Muscle of arm (tissue), 12 donors: ENCODE results near the gene TWF2. TPM values are rescaled to one million over a fixed set of nuclear protein-coding genes. Genes with fewer than 3 reads are reported as not detected.

Source experiments
- DNase-seq: peaks from one replicate; pipeline ENCODE4 v3.0.0-alpha.2; 2013
- polyA plus RNA-seq, 12 donors: library from polyadenylated mRNA; unstranded; fragments of 120-200 nt; gene quantifications; one replicate each; pipeline ENCODE4 v1.2.1, GENCODE V29; 2013; ENCODE audit not compliant: insufficient read length in 12 of 12

Gene TWF2
- polyA plus RNA-seq, 12 donors: 17.6 to 28.1 (median 22.2) TPM; not detected in 1

DNA sequence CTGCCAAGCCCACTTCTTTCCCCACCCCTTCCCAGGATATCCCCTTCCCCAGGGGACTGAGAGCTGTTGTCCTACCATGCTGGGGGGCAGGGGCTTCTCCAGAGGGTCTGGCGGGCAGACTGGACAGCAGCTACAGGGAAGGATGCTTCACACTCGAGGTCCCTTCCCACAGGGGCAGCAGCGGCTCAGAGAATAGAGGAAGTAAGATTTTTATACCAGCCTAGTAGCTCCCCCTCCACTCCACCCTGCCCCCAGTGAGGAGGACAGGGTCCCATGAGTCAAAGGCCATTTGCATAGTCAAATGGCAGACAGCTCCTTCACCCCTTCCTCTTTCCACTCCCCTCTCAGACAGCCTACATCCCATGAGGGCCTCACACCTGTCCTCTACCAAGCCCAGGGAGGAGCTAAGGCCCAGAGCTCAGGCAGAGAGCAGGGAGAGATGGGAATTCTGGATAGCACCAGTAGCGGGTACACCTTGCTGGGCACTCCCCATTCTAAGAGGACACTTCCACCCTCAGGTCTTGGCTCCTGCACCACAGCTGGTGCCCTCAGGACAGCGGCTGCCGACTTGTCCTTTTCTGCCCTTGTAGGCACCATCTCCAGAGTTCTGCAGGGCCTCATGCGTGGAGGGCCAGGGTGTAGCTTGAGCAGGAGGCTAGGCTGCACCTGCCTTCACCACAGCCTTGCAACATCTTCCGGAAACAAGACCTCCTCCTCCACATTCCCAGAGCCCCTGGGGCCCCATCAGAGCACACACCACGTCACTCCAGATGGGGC is 13.3 kb downstream of the TWF2 start, which contains the start of gene TLR9:
Gene TLR9, minus strand, starts transcription at position 194 of the 777 bp plus-strand sequence. Its CDS starts 116 bp downstream, at position 78.
- DNase-seq: no peak

DNA sequence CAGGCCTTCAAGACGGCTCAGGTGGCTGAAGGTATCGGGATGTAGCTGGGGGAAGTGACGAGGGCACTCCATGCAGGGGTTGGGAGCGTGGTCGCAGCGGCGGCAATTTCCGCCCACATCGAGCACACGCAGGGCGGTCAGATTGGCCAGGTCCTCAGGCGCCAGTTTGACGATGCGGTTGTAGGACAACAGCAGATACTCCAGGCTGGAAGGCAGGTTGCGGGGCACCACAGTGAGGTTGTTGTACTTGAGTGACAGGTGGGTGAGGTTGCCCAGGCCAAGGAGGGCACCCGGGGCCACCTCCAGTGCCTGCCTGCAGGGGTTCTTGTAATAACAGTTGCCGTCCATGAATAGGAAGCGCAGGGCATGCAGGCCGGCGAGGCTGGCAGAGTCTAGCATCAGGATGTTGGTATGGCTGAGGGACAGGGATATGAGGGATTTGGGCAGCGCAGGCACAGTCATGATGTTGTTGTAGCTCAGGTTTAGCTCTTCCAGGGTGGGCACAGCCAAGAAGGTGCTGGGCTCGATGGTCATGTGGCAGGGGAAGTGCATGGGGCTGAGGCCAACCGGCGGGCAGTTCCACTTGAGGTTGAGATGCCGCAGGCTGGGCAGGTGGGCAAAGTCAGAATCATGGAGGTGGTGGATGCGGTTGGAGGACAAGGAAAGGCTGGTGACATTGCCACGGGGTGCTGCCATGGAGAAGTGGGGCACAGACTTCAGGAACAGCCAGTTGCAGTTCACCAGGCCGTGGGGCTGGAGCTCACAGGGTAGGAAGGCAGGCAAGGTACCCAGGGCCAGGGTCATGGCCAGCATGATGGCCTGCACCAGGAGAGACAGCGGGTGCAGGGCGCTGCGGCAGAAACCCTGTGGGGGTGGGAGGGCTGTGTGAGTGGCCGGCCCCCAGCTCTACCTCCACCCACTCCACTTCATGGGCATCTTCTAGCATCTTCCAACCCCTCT is 15.2 kb downstream of the TWF2 start:
- DNase-seq: no peak

DNA sequence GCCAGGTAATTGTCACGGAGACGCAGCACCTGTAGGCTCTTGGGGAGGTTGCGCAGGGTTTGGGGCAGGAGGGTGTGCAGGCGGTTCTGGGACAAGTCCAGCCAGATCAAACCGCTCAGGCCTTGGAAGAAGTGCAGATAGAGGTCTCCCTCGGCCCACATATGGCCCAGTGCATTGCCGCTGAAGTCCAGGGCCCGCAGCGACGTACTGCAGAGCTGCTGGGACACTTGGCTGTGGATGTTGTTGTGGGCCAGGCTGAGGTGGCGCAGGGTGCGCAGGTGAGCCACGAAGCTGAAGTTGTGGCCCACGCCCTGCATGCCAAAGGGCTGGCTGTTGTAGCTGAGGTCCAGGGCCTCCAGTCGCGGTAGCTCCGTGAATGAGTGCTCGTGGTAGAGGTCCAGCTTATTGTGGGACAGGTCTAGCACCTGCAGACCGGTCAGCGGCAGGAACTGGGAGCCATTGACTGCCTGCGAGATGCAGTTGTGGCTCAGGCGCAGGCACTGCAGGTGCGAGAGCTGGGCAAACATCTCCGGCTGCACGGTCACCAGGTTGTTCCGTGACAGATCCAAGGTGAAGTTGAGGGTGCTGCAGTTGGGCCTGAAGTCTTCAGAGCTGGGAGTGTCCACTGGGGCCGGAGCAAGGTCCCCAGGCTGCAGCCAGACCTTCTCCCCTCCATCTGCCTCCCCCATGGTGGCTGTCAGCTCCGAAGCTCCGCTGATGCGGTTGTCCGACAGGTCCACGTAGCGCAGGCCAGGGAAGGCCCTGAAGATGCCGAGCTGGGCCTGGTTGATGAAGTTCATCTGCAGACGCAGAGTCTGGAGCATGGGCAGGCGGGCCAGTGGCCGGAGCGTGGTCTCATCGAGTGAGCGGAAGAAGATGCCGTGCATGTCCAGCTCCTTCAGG is 16.4 kb downstream of the TWF2 start:
- no peak for DNase-seq

DNA sequence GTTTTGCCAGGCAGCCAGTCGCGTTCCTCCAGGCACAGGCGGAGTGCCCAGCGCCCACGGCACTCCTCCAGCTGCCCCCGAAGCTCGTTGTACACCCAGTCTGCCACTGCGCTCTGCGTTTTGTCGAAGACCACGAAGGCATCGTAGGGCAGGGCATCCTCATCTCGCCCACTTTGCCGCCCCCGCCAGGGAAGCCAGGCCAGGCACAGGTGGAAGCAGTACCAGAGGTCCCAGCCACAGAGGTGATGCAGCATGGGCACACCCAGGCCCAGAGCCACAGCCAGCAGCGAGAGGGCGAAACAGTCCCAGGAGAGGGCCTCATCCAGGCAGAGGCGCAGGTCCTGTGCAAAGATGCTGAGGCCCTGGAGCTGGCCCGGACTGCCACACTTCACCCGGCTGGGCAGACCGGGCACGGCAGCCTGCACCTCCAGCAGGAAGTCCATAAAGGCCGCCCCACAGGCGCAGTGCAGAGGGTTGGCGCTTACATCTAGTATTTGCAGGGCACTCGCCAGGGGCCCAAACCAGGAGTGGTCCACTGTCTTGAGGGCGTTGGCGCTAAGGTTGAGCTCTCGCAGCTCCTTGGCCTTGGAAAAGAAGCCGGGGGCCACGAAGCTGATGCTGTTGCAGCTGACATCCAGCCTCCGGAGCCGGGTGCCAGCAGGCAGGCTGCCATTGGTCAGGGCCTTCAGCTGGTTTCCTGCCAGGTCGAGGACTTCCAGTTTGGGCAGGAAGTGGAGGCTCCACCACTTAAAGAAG is 17.2 kb downstream of the TWF2 start:
- DNase-seq: no peak

DNA sequence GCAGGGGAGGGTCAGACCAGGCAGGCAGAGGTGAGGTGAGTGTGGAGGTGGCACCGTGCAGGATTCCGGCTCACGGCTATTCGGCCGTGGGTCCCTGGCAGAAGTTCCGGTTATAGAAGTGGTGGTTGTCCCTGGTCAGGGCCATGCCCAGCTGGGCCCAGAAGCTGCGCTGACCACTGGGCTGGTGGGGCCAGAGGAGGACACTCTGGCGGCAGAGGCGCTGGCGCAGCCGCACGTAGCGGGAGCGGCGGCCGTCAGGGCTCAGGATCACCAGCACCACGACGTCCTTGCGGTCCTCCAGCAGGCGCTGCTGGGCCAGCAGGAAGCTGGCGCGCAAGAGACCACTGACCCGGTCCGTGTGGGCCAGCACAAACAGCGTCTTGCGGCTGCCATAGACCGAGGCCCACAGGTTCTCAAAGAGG is 17.8 kb downstream of the TWF2 start:
- DNase-seq: no peak

DNA sequence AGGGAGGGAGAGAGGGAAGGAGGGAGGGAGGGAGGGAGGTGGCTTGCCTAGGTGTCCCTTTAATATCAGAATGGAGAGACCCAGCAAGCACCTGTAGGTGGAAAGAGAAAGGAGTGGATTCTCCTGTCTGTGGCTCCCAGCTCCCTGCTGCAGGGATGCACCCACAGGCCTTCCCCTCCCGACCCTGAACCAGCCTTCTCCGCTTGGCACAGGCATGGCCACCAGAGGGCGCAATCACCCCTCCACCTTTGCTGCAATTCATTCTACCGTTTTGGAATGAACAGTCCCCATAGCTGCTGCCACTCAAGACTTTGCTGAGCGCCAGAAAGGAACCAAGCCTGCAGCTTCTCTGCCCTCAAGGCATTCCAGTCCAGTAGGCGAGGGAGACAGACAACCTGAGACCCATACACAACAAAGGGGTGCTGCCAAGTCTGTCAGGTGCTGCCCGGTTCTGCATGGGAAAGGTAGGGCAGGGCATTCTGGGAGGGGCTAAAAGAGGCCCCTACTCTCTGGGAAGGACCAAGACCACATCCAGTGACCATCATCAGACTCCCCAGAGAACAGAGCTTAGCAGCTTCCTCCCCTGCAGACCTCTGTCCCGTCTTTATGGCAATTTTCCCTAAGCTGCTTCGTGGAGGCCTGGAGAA is 18.5 kb downstream of the TWF2 start:
- peak; percentile 89 for DNase-seq

DNA sequence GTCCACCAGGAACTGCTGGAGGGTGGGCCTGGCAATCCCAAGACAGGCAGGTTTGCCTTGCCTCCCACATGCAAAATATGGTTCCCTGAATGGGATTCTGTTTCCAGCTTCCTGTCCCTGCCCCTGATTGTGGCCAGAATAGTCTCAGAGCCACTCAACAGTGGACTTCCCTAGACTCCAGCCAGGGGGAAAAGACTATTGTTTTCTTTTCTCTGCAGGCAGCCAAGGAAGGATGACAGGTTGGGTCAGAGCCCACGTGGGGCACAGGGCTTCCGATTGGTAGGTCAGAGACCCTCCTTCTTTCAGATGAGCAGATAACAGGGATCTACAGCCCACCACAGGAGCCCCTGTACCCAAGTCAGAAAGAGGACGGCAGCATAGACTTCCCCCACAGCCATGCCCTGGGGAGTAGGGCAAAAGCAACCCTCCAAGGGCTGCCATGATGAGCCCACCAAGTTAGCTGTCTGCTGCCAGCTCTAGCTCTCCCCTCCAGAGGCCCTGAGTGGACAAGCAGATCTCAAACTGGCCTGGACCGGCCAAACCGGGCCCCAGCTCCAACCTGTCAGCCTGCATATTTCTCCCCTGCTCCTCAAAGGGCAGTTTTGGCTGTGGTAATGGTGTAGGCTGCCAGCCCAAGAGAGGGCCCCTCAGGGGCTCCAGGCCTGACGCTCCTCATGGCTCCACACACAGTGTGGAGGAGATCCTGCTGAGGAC is 19.9 kb downstream of the TWF2 start:
- no peak for DNase-seq

DNA sequence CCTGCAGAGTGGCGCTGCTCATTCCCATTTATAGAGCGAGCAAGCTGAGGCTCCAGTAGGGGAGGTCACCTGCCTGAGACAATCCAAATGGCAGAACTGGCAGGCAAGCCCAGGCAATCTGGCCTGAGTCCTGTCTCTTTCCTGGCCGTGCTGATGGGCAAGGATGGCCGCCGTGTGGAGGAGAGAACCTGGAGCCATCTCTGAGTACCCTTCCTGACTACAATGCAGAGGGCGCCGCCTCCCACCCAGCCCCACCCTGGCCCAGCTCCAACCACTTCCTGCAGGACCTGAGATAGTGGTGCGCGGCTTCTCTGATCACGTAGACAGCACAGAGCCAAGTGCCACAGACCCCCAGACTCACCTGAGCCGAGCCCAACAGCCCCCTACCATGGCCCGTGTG is 20.5 kb downstream of the TWF2 start:
- no peak for DNase-seq

DNA sequence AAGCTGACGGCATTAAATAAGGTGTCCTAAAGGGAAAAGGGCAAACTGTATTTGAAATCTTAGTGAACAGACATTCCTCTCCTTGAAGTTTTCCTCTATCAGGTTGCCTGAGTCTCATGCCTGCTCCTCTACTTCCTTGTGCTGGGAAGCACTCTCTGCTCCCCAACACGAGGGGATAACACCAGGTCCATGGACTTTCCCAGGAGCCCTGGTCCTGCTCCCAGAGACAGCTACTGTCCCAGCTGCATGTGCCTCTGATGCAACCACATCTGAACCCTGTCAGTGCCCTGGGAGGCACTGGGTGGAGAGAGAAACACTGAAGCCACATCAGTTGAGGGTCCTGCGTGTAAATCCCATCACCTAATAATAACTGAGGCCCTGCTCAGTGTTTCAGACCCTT is 20.9 kb downstream of the TWF2 start:
- DNase-seq: no peak

DNA sequence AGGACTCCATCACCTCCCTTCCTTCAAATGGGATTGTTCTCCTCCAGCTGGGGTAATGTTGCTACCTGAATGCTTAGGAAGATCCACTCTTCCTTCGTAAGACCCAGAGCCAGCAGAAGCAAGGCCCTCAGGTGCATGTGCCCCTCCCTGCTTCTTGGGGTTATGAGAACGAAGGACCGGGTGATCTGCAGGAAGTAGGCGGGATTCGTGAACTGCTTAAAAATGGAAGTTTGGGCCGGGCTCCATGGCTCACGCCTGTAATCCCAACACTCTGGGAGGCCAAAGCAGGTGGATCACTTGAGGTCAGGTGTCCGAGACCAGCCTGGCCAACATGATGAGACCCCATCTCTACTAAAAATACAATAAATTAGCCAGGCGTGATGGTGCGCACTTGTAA is 21.6 kb downstream of the TWF2 start:
- DNase-seq: no peak

DNA sequence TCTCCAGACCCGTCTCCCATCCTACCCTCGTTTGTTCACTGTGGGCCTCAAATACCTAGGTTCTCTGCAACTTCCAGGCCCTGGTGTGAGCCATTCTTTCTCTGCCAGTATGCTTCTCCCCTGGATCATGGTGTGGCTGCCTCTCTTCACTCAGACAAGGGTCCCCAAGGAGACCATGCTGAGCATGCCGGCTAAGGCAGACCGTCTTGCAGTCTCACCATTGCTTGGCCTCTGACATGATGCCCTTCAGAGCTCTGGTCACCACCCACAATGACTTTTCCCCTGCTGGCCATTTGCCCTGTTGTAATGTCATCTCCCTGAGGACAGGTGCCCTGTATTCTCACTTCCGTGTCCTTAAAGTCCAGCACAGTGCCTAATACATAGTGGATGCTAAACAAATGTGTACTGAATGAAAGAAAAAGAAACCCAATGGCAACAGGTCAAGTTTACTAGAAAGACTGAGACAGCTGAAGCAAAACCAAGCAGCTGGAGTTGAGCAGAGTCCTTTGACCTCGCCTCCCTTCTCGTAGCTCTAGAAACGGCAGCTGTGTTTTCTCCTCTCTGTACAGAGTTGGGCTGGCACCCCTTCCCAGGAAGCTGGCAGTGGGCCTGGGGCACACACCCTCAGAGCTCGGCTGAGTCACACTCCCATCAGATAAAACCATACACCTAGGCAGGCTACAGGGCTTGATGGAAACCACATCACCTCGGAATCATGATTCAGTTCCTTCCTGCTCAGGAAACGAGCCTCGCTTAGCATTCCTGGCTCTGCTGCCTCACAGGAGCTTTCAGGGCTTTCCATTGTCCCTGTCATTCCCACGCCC is 22.2 kb downstream of the TWF2 start:
- DNase-seq: no peak

DNA sequence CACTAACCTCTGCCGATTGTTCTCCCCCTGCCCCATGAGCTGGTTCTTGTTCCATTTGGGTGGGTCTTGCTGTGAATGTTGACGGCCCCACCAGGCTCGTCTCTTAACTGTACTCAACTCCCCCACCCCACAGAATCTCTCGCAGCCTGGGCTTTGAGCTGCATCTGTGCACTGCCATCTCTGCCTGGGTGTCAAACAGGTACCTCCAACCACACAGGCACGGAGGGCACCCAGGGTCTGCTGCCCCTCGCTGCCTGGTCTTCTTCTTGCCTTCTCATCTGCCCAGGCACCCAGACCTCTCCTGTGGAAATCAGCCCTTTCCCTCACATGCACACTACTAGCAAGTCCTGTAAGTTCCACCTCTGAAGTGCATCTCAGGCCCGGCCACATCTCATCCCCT is 23.6 kb downstream of the TWF2 start:
- no peak for DNase-seq

DNA sequence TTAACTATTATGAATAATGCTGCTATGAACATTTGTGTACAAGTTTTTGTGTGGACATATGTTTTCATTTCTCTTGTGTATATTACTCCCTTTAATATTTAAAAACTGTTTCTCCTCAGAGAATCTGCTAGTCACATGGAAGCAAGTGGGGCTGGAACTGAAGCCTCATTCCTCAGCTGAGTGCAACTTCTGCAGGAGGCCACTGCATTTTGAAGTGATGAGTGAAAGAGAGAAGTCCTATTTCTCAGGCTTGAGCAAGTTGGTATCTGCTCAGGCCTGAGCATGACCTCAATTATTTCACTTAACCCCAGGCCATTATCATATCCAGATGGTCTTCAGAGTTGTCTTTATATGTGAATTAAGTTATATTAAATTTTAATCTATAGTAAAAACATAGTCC is 25.1 kb downstream of the TWF2 start:
- DNase-seq: no peak

DNA sequence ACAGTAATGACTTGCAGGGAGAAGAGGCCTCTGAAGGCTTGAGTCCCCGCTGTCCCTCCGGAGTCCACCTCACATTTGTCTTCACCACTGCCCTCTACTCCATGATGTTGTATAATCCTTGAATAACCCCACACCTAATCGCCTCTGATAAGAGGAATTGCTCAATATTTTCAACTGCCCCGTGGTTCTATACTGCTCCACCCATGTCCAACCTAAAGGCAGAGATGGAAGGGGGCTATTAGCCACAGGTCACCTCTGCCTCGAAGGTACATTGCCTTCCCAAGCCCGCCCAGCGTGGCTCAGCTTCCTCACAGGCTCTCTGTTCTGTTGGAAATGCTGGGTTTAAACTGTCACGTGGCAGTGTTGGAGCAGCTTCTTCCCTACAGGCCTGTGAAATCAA is 26.0 kb downstream of the TWF2 start:
- no peak for DNase-seq

DNA sequence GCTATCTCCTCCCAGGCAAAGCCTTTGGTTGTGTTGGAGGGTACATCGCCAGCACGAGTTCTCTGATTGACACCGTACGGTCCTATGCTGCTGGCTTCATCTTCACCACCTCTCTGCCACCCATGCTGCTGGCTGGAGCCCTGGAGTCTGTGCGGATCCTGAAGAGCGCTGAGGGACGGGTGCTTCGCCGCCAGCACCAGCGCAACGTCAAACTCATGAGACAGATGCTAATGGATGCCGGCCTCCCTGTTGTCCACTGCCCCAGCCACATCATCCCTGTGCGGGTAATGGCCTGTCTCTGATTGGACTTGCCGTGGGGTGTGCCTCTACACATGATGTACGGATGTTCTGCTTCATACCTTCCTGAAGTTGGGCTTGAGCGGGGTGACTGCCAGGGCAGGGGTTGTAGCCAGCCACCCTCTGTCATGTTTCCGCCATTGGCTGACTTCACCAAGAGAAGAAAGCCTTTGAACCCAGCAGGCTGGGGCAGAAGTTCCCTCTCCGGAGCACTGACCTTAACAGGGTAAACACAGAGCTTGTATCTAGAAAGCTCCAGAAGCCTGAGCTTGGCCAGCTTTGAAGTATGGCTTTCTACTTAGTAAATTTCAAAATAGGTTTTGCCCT is 27.6 kb downstream of the TWF2 start:
- no peak for DNase-seq

DNA sequence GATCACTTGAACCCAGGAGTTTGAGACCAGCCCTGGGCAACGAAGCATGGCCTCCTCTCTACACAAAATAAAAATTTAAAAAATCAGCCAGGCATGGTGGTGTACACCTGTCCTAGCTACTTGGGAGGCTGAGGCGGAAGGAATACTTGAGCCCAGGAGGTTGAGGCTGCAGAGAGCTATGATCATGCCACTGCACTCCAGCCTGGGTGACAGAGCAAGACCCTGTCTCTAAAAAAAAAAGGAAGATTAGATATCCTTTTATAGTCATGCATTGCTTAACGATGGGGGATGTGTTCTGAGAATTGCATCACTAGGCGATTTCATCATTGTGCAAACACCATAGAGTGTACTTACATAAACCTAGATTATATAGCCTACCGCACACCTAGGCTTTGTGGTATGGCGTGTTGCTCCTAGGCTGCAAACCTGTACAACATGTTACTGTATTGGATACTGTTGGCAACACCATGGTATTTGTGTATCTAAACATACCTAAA is 28.4 kb downstream of the TWF2 start:
- DNase-seq: no peak

DNA sequence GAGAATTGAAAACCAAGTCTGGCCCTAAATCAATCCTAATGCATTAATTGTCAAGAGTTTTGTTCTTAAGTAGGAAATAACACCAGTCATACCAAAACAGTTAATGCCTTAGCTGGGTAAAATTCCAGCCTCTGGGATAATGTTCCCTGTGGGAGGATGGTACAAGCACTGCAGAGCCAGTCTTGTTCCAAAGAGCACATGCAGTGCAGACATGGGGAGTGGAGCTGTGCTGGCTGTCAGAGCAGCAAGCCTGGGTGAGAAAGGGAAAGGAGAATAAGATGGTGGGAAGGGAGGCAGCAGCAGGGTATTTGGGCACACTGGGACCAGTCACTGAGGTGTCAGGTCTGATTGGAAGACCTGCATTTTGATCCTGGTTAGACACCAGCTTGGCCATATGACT is 28.9 kb downstream of the TWF2 start:
- no peak for DNase-seq

DNA sequence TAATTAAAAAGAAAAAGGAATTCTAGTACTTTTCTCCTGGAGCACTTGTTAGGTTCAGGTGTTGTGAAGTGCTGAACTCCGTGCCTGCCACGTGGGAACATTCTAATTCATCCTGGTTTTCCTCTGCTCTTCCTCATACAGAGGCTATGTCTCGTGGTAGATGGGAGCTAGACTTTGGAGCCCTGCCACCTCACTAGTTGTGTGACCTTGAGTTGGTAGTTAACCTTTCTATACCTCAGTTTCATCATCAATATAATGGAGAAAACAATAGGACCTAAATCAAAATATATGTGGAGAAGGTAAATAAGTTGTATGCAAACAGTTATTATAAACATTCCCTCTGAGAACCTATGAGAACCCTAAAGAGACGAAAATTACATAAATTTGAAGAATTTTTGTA is 30.4 kb downstream of the TWF2 start:
- DNase-seq: no peak
